Measurements from ENCODE around the gene OR7G2. TPM values are rescaled to one million over a fixed set of nuclear protein-coding genes. Genes with fewer than 3 reads are reported as not detected.

Gene OR7G2
- total and polyA plus RNA-seq, 2 donors (not counting 1 experiment from before 2014, with no cell fraction given): not detected

DNA sequence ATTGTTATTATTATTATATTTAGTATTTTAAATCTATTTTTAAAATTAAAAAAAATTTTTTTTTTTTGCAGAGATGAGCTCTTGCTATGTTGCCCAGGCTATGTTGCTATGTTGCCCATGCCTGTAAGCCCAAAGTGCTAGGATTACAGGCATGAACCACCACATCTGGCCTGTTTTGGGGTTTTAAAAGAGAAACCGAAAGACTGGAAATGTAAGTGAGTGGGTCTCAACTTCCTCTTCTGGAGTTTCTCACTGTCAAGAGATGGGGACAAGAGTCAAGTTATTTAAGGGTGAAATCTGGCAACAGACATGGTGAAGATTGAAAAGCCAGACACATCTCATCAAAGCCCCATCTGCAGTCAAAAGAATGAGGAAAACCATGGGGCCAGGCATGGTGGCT, 23.7 kb upstream of the OR7G2 start:
- Histone ChIP-seq H3K4me2 (ENCODE audit: extremely low read depth, insufficient read depth, low read length) (no peak overlapping the region), H4K20me1 (ENCODE audit: control insufficient read depth, extremely low read depth, insufficient read depth, low read length) (no peaks in the 10 kb centered on the region), H3K27me3 (ENCODE audit: control insufficient read depth, insufficient read depth, low read length) (no peaks in the 10 kb centered on the region), H2AFZ (ENCODE audit: low read length) (no peak overlapping the region), H3K79me2 (ENCODE audit: control insufficient read depth, insufficient read depth, low read length) (no peaks in the 10 kb centered on the region), H3K4me1 (ENCODE audit: control insufficient read depth, extremely low read depth, insufficient read depth, low read length) (no peaks in the 10 kb centered on the region), H3K27ac (ENCODE audit: insufficient read depth, low read length) (no peak overlapping the region), H3K36me3 (ENCODE audit: control insufficient read depth, insufficient read depth, low read length) (no peaks in the 10 kb centered on the region), H3K9ac (ENCODE audit: insufficient read depth, low read length) (no peak overlapping the region), H3K9me3 (ENCODE audit: control insufficient read depth, insufficient read depth, low read depth, low read length) (no peaks in the 10 kb centered on the region), H3K4me3 (replicated peaks in 1 of 4; ENCODE audit: control extremely low read depth in 1 of 4, insufficient read depth in 1 of 4, low read depth in 3 of 4, low read length in 4 of 4) (no peak overlapping the region)
- no peak for TF ChIP-seq EZH2 (IDR thresholded peaks at IDR 0.05; ENCODE audit: low read length, missing control alignments)
- DNase-seq (ENCODE audit: low read depth in 2 of 2): no peak

- H3K27me3 ChIP-seq (ENCODE audit: control insufficient read depth, insufficient read depth, low read length): no peaks in the 10 kb centered on the region
- TF ChIP-seq EZH2 (IDR thresholded peaks at IDR 0.05; ENCODE audit: low read length, missing control alignments): no peak
- no peak for TF ChIP-seq CTCF (conservative IDR thresholded peaks at IDR 0.05 in 1 of 2, IDR thresholded peaks at IDR 0.05 in 1 of 2; ENCODE audit: low read depth in 1 of 2, low read length in 2 of 2)
- H3K4me1 ChIP-seq (ENCODE audit: control insufficient read depth, extremely low read depth, insufficient read depth, low read length): no peaks in the 10 kb centered on the region
- H3K9me3 ChIP-seq (ENCODE audit: control insufficient read depth, insufficient read depth, low read depth, low read length): no peaks in the 10 kb centered on the region
- no peaks in the 10 kb centered on the region for H3K79me2 ChIP-seq (ENCODE audit: control insufficient read depth, insufficient read depth, low read length)
- no peak overlapping the region for H2AFZ ChIP-seq (ENCODE audit: low read length)
- no peak for DNase-seq (ENCODE audit: low read depth in 2 of 2)
- no peaks in the 10 kb centered on the region for H3K36me3 ChIP-seq (ENCODE audit: control insufficient read depth, insufficient read depth, low read length)
- no peak overlapping the region for H3K4me2 ChIP-seq (ENCODE audit: extremely low read depth, insufficient read depth, low read length)
- H3K27ac ChIP-seq (ENCODE audit: insufficient read depth, low read length): no peak overlapping the region
- H3K9ac ChIP-seq (ENCODE audit: insufficient read depth, low read length): no peak overlapping the region
- H3K4me3 ChIP-seq (replicated peaks in 1 of 4; ENCODE audit: control extremely low read depth in 1 of 4, insufficient read depth in 1 of 4, low read depth in 3 of 4, low read length in 4 of 4): no peak overlapping the region
- H4K20me1 ChIP-seq (ENCODE audit: control insufficient read depth, extremely low read depth, insufficient read depth, low read length): no peaks in the 10 kb centered on the region
These were observed 20.9 kb upstream of the OR7G2 start for GRCh38 chr19:9128171-9128570.

DNA sequence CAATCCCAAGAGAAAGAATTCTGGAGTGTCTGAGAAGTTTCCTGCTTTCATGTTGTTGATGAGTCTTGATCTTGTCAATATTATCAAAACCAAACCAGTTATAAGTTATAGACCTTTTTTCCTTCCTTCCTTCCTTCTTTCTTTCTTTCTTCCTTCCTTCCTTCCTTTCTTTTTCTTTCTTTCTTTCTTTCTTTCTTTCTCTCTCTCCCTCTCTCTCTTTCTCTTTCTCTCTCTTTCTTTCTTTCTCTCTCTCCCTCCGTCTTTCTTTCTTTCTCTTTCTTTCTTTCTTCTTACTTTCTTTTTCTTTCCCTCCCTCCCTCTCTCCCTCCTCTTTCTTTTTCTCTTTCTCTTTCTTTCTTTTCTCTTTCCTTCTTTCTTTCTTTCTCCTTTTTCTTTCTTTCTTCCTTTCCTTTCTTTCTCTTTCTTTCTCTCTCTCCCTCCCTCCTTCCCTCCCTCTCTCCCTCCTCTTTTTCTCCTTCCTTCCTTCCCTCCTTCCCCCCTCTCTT, 19.7 kb upstream of the OR7G2 start, which contains the start of gene OR7G3:
TSS of gene OR7G3 (minus strand) at position 51 of the 506 bp plus-strand sequence. CDS start at position 51, 0 bp downstream.
- no peaks in the 10 kb centered on the region for H4K20me1 ChIP-seq (ENCODE audit: control insufficient read depth, extremely low read depth, insufficient read depth, low read length)
- TF ChIP-seq CTCF (conservative IDR thresholded peaks at IDR 0.05 in 1 of 2, IDR thresholded peaks at IDR 0.05 in 1 of 2; ENCODE audit: low read depth in 1 of 2, low read length in 2 of 2) (no peak), EZH2 (IDR thresholded peaks at IDR 0.05; ENCODE audit: low read length, missing control alignments) (no peak)

More for the DNA sequence above, 19.7 kb upstream of the OR7G2 start, which contains the start of gene OR7G3:
- H3K79me2 ChIP-seq (ENCODE audit: control insufficient read depth, insufficient read depth, low read length): no peaks in the 10 kb centered on the region
- no peaks in the 10 kb centered on the region for H3K36me3 ChIP-seq (ENCODE audit: control insufficient read depth, insufficient read depth, low read length)
- H3K4me3 ChIP-seq (replicated peaks in 1 of 4; ENCODE audit: control extremely low read depth in 1 of 4, insufficient read depth in 1 of 4, low read depth in 3 of 4, low read length in 4 of 4): no peak within 1 kb of the TSS
- H3K9ac ChIP-seq (ENCODE audit: insufficient read depth, low read length): no peak within 1 kb of the TSS
- no peak within 1 kb of the TSS for H3K4me2 ChIP-seq (ENCODE audit: extremely low read depth, insufficient read depth, low read length)
- H2AFZ ChIP-seq (ENCODE audit: low read length): no peak within 1 kb of the TSS
- no peaks in the 10 kb centered on the region for H3K27me3 ChIP-seq (ENCODE audit: control insufficient read depth, insufficient read depth, low read length)
- no peaks in the 10 kb centered on the region for H3K4me1 ChIP-seq (ENCODE audit: control insufficient read depth, extremely low read depth, insufficient read depth, low read length)
- no peak within 1 kb of the TSS for H3K27ac ChIP-seq (ENCODE audit: insufficient read depth, low read length)
- no peaks in the 10 kb centered on the region for H3K9me3 ChIP-seq (ENCODE audit: control insufficient read depth, insufficient read depth, low read depth, low read length)
- DNase-seq (ENCODE audit: low read depth in 2 of 2): no peak
